T47D (cell line): ENCODE measurements around the gene MELK.
A peak's percentile ranks its signal among the peaks of the same experiment; 100 is the strongest.

ENCODE experiments used
- DNase-seq, 2 experiments: peaks; one replicate each; pipeline versions ENCODE4 v3.0.0 to v3.0.0-alpha.2; 2011 to 2012; ENCODE audit warnings: low read depth in 1 of 2, low spot score in 1 of 2
- JUND ChIP-seq: IDR thresholded peaks from 2 replicates; pipeline ENCODE4 v1.6.1; 2012; ENCODE audit warnings: low read depth
- in situ Hi-C: cut with HindIII; loops from 2 replicates; pipeline ENCODE4 v1.10.0; 2016; ENCODE audit warnings: low sequenced_read_pairs, low pct_unique_long_range_greater_than_20kb

The MELK gene

DNA sequence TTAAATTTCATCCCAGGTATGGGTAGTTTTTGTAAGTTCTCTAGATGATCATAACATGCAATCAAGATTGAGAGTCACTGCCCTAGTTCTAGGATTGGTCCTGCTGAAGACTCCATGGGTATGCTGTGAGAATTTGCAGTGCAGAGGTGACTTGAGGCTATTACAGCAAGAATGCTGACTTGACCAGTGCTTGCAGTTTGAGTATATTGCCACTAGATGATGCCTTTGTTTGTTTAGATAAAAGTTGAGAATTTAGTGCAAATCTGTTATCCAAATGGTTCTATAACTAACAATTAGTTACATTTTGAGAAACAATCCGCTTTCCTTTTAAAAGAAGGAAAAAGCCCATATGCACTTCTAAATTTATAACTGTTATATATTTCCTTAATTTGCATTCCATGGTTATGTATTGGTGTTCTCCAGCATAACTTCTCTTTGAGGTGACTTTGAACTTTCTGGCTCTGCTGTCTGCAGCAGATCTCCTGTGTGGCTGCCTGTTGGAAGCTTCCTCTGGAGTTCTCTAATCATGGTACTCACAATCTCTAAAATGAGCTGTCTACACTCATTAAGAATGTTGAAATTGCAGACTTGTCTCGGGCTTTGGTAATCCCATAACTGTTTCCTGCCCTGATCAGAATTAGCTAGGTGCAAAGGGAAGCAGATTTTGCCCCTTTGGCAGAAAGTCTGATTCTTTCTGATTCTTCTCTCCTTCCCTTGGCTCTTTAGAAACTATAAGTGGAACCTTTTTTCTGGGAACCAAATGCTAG is 24.9 kb downstream of the MELK start:
- peak; percentile 34 to 61 for DNase-seq

DNA sequence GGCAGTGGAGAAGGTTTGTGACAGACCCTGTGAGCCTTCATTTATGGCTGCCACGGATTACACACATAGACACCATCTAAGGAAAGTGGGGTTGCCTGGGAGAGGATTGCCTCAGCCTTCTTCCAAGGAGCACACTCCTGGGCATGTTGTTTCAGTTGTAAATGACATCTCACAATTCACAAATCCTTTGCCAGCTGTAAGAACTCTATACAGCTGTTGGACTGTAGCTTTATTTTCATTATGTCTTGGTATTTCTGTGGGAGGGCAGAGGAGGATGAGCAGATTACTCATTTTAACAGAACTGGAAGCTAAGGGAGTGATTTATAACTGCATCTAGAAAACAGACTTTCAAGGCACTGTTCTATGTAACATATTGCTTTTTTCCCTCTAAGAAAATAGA is 25.6 kb downstream of the MELK start:
- DNase-seq = no peak
- in situ Hi-C loops = no loop called here
- TF ChIP-seq JUND = no peak

More for the DNA sequence above, 24.9 kb downstream of the MELK start:
- in situ Hi-C loops = no loop called here
- no peak for TF ChIP-seq JUND

- TF ChIP-seq JUND = no peak
- no peak for DNase-seq
- in situ Hi-C loops = no loop called here
These were observed 30.3 kb downstream of the MELK start for GRCh38 chr9:36603006-36603405.

DNA sequence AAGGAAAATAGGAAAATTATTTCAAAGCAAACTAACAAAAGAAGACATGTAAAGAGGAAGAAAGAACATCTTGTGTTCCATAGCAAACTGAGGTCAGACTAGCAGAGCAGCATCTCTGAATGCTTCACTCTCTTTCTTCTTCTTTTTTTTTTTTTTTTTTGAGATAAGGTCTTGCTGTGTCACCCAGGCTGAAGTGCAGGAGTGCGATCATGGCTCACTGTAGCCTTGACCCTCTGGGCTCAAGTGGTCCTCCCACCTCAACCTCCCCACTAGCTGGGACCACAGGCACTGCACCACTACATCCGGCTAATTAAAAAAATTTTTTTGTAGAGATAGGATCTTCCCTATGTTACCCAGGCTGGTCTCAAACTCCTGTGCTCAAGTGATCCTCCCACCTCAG is 36.6 kb downstream of the MELK start:
- in situ Hi-C loops = no loop called here
- TF ChIP-seq JUND = no peak
- DNase-seq = no peak

DNA sequence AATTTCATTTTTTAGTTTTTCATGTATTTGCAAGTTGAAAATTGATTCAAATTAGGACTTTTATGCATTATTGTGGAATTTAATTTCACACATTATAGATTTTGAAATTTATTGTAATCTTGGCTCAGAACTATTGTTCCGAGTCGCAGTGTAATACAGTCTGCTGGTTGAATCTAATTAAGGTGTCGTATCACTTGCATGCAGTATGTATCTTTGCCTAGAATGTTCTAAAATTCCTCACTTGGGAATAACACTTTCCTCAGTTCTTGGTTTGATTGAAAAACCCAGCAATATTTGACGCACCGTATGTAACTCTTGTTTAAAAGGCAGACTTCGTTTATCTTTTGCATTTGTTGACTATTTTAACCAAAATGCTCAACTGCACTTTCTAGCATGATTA is 49.4 kb downstream of the MELK start:
- no peak for TF ChIP-seq JUND
- in situ Hi-C loops = no loop called here
- no peak for DNase-seq

DNA sequence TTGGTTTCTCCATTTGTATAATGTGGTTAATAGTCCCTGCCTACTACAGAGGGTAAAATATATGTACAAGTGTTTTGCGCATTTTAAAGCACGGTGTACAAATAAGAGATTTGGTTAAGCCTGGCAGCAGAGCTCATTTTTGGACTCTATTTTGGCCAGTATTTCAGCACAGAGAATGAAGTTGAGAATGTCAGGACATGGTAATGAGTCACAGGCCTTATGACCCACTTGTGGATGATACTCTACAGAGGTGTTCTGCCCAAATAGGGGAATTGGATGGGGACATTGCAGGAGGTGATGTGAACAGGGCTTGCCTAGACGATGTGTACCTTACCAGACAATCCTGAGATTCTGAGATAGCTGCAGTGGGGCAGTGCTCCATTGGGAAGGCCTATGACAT is 50.6 kb downstream of the MELK start:
- in situ Hi-C loops = no loop called here
- no peak for DNase-seq
- TF ChIP-seq JUND = no peak

GRCh38 chr9:36625006-36625615 is 52.4 kb downstream of the MELK start:
- no peak for TF ChIP-seq JUND
- DNase-seq = no peak
- in situ Hi-C loops = no loop called here

DNA sequence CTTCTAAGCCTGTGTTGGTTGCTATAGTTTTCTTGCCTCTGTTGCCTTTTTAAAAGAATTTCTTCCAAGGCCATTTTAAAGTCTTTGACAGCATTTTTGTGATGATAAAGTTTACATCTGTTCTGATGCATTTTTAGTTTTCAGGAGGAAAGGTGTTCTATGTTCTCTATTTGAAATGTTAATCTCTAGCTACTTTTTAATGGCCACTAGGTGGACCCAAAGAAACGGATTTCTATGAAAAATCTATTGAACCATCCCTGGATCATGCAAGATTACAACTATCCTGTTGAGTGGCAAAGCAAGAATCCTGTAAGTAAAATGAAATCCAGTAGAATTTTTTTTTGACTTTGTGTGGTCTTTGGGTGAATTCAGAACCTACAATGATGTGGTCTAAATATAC is 60.2 kb downstream of the MELK start:
- in situ Hi-C loops = no loop called here
- peak; percentile 12 to 35 for DNase-seq
- TF ChIP-seq JUND = no peak

GRCh38 chr9:36637491-36638270 is 65.0 kb downstream of the MELK start:
- no peak for DNase-seq
- no peak for TF ChIP-seq JUND
- in situ Hi-C loops = no loop called here

DNA sequence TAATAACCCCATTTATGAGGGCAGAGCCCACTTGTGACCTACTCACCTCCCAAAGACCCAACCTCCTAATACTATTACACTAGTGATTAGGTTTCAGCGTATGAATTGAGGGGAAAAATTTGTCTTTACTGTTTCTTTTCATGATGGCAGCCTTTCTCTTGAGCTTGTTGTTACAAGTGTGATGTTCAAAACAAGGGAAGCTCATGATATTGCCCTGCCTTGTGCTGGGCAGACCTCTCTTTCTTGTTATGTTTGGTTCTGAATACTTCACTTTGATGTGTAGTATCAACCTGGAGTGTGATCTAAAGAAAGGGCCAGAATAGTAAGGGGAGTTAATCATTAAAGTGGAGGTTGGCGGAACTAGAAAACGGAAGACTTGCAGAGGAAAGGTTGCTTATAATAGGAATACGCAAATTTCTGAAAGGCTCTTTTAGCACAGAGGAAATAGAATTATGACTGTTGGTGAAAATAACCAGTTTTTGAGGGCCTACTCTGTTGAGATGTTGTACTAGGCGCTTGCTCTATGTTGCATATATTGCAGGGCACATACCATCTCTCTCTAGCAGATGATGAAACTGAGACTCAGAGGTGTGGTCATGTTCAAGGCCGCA is 68.2 kb downstream of the MELK start:
- in situ Hi-C loops = no loop called here
- TF ChIP-seq JUND = no peak
- DNase-seq = no peak

DNA sequence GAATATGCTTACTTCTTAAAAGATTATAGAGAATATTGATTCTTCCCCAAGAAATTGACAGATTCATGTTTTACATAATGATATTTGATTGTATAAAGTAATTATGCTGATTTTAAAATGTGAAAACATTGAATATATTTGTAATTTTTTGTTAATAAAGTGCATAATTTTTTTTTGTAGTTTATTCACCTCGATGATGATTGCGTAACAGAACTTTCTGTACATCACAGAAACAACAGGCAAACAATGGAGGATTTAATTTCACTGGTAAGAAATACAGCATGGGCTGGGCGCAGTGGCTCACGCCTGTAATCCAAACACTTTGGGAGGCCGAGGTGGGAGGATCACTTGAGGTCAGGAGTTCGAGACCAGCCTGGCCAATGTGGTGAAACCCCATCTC is 70.1 kb downstream of the MELK start:
- DNase-seq = no peak
- no peak for TF ChIP-seq JUND
- in situ Hi-C loops = no loop called here

- TF ChIP-seq JUND = no peak
- in situ Hi-C loops = no loop called here
- no peak for DNase-seq
These were observed 84.1 kb downstream of the MELK start for GRCh38 chr9:36656842-36657241.

GRCh38 chr9:36659500-36659899 is 86.8 kb downstream of the MELK start:
- no peak for TF ChIP-seq JUND
- in situ Hi-C loops = no loop called here
- no peak for DNase-seq
